ENCODE results near the gene TIGD4. TPM values are rescaled to one million over a fixed set of nuclear protein-coding genes. Genes with fewer than 3 reads are reported as not detected.

Gene TIGD4
- total and polyA plus RNA-seq, 8 donors: 0.38 to 2.0 (median 1.4) TPM

DNA sequence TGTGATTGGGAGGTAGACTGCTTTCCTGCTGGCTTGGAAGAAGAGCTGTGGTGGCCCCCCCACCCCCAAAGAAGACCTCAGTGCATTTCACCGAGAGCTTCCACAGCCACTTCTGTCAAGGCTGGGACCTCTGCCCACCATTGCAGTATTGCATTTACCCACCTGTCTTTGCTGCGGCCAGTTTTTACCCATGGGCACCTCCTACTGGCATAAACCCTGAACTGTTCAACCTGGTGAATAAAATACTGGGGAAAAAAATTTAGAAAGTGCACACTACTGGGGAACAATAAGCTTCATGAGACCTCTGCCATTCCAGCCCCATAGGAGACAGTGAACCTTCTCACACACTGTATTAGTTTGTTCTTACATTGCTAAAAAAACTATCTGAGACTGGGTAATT is 40.5 kb upstream of the TIGD4 start:
- H3K9me3 ChIP-seq: no peaks in the 10 kb centered on the region
- ATAC-seq (no peak), DNase-seq (no peak)
- H3K4me3 ChIP-seq: no peak overlapping the region
- no peaks in the 10 kb centered on the region for H3K27me3 ChIP-seq
- H3K36me3 ChIP-seq: peaks cover 0 to 8% of the 10 kb centered on the region in 2 donors
- intact Hi-C loops (cut with DNase I): no loop called here
- peaks cover 0 to 12% of the 10 kb centered on the region in 2 donors for H3K4me1 ChIP-seq
- no peak overlapping the region for H3K27ac ChIP-seq
- no peak for TF ChIP-seq CTCF (IDR thresholded peaks at IDR 0.05)

- Histone ChIP-seq H3K27ac (no peak overlapping the region), H3K4me3 (no peak overlapping the region), H3K27me3 (no peaks in the 10 kb centered on the region), H3K36me3 (peaks cover 0 to 8% of the 10 kb centered on the region in 2 donors), H3K9me3 (peaks cover 0 to 3% of the 10 kb centered on the region in 2 donors), H3K4me1 (peaks cover 0 to 20% of the 10 kb centered on the region in 2 donors)
- ATAC-seq (no peak), DNase-seq (no peak)
- no peak for TF ChIP-seq CTCF (IDR thresholded peaks at IDR 0.05)
- intact Hi-C loops (cut with DNase I): no loop called here
Measured at GRCh38 chr4:152819026-152819645, 39.6 kb upstream of the TIGD4 start.

DNA sequence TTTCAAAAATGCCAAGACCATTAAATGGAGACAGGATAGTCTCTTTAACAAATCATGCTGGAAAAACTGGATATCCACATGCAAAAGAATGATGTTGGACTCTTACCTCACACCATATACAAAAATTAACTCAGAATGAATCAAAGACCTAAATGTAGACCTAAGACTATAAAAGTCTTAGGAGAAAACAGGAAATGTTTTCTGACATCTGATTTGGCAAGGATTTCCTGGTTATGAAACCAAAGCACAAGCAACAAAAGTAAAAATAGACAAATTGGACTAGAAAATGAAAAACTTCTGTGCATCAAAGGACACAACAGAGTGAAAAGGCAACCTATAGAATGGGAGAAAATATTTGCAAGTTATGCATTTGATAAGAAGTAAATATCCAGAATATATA is 37.8 kb upstream of the TIGD4 start:
- no peak for DNase-seq
- peaks cover 0 to 10% of the 10 kb centered on the region in 2 donors for H3K9me3 ChIP-seq
- H3K27ac ChIP-seq: peak overlapping the region in 1 of 2 donors; percentile 30
- no peaks in the 10 kb centered on the region for H3K27me3 ChIP-seq
- ATAC-seq: no peak
- no peak overlapping the region for H3K4me3 ChIP-seq
- no peak for TF ChIP-seq CTCF (IDR thresholded peaks at IDR 0.05)
- peaks cover 0 to 8% of the 10 kb centered on the region in 2 donors for H3K36me3 ChIP-seq
- peaks cover 0 to 20% of the 10 kb centered on the region in 2 donors for H3K4me1 ChIP-seq
- intact Hi-C loops (cut with DNase I): no loop called here

DNA sequence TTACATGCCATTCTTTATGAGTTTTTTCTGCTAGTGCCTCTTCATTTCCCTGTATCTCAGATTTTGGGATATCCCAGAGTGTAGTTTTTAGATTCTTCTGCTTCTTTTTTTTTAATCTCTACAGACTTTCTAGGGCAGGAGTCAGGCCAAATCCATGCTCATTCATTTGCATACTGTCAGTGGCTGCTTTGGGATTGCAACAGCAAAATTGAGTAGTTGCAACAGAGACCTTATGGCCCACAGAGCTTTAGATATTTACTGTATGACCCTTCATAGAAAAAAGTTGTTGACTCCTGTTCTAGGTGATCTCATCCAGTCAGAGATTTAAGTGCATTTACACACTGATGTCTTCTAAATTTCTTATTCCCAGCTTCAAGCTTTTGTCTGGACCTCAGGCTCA is 35.5 kb upstream of the TIGD4 start:
- DNase-seq: no peak

More for the DNA sequence above, 35.5 kb upstream of the TIGD4 start:
- peaks cover 0 to 20% of the 10 kb centered on the region in 2 donors for H3K4me1 ChIP-seq
- H3K27ac ChIP-seq: no peak overlapping the region
- intact Hi-C loops (cut with DNase I): no loop called here
- H3K27me3 ChIP-seq: no peaks in the 10 kb centered on the region
- ATAC-seq: peak; percentile 52
- TF ChIP-seq CTCF (IDR thresholded peaks at IDR 0.05): no peak
- H3K4me3 ChIP-seq: no peak overlapping the region
- peaks cover 0 to 7% of the 10 kb centered on the region in 2 donors for H3K36me3 ChIP-seq
- peaks cover 0 to 10% of the 10 kb centered on the region in 2 donors for H3K9me3 ChIP-seq
